K562 (cell line): ENCODE measurements around the gene RIT2. TPM values are rescaled to one million over a fixed set of nuclear protein-coding genes. Genes with fewer than 3 reads are reported as not detected.

Source experiments
- ATAC-seq: fragments of 200-7000 bp; cut with Tn5 transposase; 3 replicates; pipeline ENCODE4 v1.9.1; 2020; ENCODE audit warnings: moderate library complexity
- BruUV-seq: library from RNA; stranded (reverse); fragments of 400-500 nt; replicated peaks from 2 replicates; lab custom pipeline; 2021; lab: Mats Ljungman, UMichigan
- CTCF ChIA-PET: fragments of 300-600 bp; formaldehyde crosslinking; extraction: SDS; loops from one replicate; lab custom pipeline; 2021; ENCODE audit warnings: low intra/inter-chr PET ratio; lab: Yijun Ruan, JAX
- POLR2A ChIA-PET: fragments of 300-600, 350-650 bp; sonication (Branson Sonifier 250); formaldehyde crosslinking; extraction: SDS; loops from one replicate; lab custom pipeline; 2021; ENCODE audit warnings: antibody characterized with exemption, inconsistent platforms; lab: Yijun Ruan, JAX
- DNase-seq, 4 experiments: peaks; one replicate each; pipeline versions ENCODE4 v3.0.0 to v3.0.0-alpha.2; 2011 to 2018; ENCODE audit warnings: low spot score in 3 of 4, mixed read lengths in 3 of 4; ENCODE audit errors: extremely low read depth in 1 of 4
- FAIRE-seq: peaks from 2 replicates; lab custom pipeline; 2011; peaks lifted over from hg19 to GRCh38; lab: Jason Lieb, UNC
- H2AFZ ChIP-seq: 2 replicates; pipeline ENCODE4 v1.6.0; 2011; ENCODE audit warnings: low read depth, low read length, control low read depth, inconsistent platforms
- H3K27ac ChIP-seq: fragments of 200-600 bp; 3 replicates; pipeline ENCODE4 v1.8.0; 2011; ENCODE audit warnings: low read depth, mild to moderate bottlenecking, control low read depth, inconsistent platforms, low read length, moderate library complexity, mixed read lengths; ENCODE audit errors: extremely low read depth
- H3K27me3 ChIP-seq, 2 experiments: fragments of 300-600 bp in 1 of 2; 2 replicates in 1 of 2; 3 replicates in 1 of 2; pipeline versions ENCODE4 v1.6.0 to v1.8.0; 2011; ENCODE audit warnings: inconsistent platforms in 2 of 2, low read length in 2 of 2, mild to moderate bottlenecking in 1 of 2, mixed read lengths in 1 of 2, moderate library complexity in 1 of 2; ENCODE audit not compliant: control insufficient read depth in 2 of 2, insufficient read depth in 2 of 2
- H3K36me3 ChIP-seq: fragments of 300-600 bp; 3 replicates; pipeline ENCODE4 v1.8.0; 2011; ENCODE audit warnings: mild to moderate bottlenecking, low read length, inconsistent platforms; ENCODE audit not compliant: control insufficient read depth, insufficient read depth
- H3K4me1 ChIP-seq, 2 experiments: fragments of 200-600 bp in 1 of 2; replicated peaks in 1 of 2; 2 replicates in 1 of 2; 3 replicates in 1 of 2; pipeline versions ENCODE4 v1.5.1 to v1.8.0; 2011; ENCODE audit warnings: inconsistent platforms in 2 of 2, low read length in 2 of 2, mild to moderate bottlenecking in 1 of 2, mixed read lengths in 1 of 2, moderate library complexity in 1 of 2; ENCODE audit not compliant: control insufficient read depth in 2 of 2, insufficient read depth in 2 of 2
- H3K4me2 ChIP-seq: 2 replicates; pipeline ENCODE4 v1.6.1; 2011; ENCODE audit warnings: low read length, control low read depth, inconsistent platforms, mixed read lengths; ENCODE audit not compliant: insufficient read depth
- H3K4me3 ChIP-seq: fragments of 200-600 bp; sonication (generic), shearing (Covaris generic); 2 replicates; pipeline ENCODE4 v1.5.1; 2016; ENCODE audit warnings: control low read depth, inconsistent platforms
- H3K79me2 ChIP-seq: fragments of 200-600 bp; 3 replicates; pipeline ENCODE4 v1.8.0; 2011; ENCODE audit warnings: low read length, inconsistent platforms; ENCODE audit not compliant: control insufficient read depth, insufficient read depth
- H3K9ac ChIP-seq, 2 experiments: 2 replicates each; pipeline versions ENCODE4 v1.6.0 to v1.6.1; 2011; ENCODE audit warnings: low read depth in 2 of 2, low read length in 2 of 2, control low read depth in 1 of 2, inconsistent platforms in 1 of 2, mild to moderate bottlenecking in 1 of 2, mixed read lengths in 1 of 2; ENCODE audit not compliant: insufficient read depth in 1 of 2
- H3K9me1 ChIP-seq: one replicate; pipeline ENCODE4 v1.6.0; 2011; ENCODE audit warnings: inconsistent platforms, mild to moderate bottlenecking, low read length, moderate library complexity; ENCODE audit not compliant: control insufficient read depth, insufficient read depth
- H3K9me3 ChIP-seq: replicated peaks from 2 replicates; pipeline ENCODE4 v1.5.1; 2011; ENCODE audit warnings: low read depth, low read length, inconsistent platforms; ENCODE audit not compliant: control insufficient read depth, insufficient read depth
- H4K20me1 ChIP-seq: replicated peaks from 2 replicates; pipeline ENCODE4 v1.6.1; 2011; ENCODE audit warnings: low read length, inconsistent platforms, mixed read lengths; ENCODE audit not compliant: control insufficient read depth, insufficient read depth
- BRF2 ChIP-seq: IDR thresholded peaks from 3 replicates; pipeline ENCODE4 v1.6.1; 2011; ENCODE audit warnings: borderline replicate concordance, mild to moderate bottlenecking; ENCODE audit not compliant: insufficient read length, insufficient read depth
- CREB3 ChIP-seq: fragments of 450-650 bp; conservative IDR thresholded peaks from 2 replicates; pipeline ENCODE4 v1.6.1; 2016; ENCODE audit warnings: missing genetic modification characterization, low read depth, mild to moderate bottlenecking, missing compliant biosample characterization, moderate library complexity
- ETV1 ChIP-seq: fragments of 450-650 bp; conservative IDR thresholded peaks from 2 replicates; pipeline ENCODE4 v1.6.1; 2016; ENCODE audit warnings: missing genetic modification characterization, control low read depth, low read depth, missing compliant biosample characterization
- FOXA1 ChIP-seq: fragments of 450-650 bp; IDR thresholded peaks from 2 replicates; pipeline ENCODE4 v1.6.1; 2016; ENCODE audit warnings: mild to moderate bottlenecking, borderline replicate concordance
- KHSRP ChIP-seq: fragments of 450-650 bp; IDR thresholded peaks from 2 replicates; pipeline ENCODE4 v1.6.1; 2017
- LEF1 ChIP-seq: fragments of 450-650 bp; IDR thresholded peaks from 2 replicates; pipeline ENCODE4 v1.6.1; 2016; ENCODE audit warnings: mild to moderate bottlenecking
- MCM2 ChIP-seq: fragments of 450-650 bp; IDR thresholded peaks from 2 replicates; pipeline ENCODE4 v1.6.1; 2017; ENCODE audit warnings: low read depth, mild to moderate bottlenecking
- NR2C2 ChIP-seq, 2 experiments: fragments of 200-800 bp in 1 of 2; sonication (Bioruptor generic) in 1 of 2; sonication (generic) in 1 of 2; formaldehyde crosslinking in 1 of 2; IDR thresholded peaks; 2 replicates each; pipeline versions ENCODE4 v1.6.1 to v1.8.0; 2016 to 2022; ENCODE audit warnings: mild to moderate bottlenecking in 1 of 2, missing compliant biosample characterization in 1 of 2, missing genetic modification characterization in 1 of 2, missing genetic modification reagents in 1 of 2
- NR3C1 ChIP-seq: sonication (generic); formaldehyde crosslinking; IDR thresholded peaks from 2 replicates; pipeline ENCODE4 v1.8.1; 2022; ENCODE audit warnings: missing genetic modification reagents
- PKNOX1 ChIP-seq: fragments of 450-650 bp; IDR thresholded peaks from 2 replicates; pipeline ENCODE4 v1.6.1; 2016
- TAF1 ChIP-seq: IDR thresholded peaks from 2 replicates; pipeline ENCODE4 v1.6.1; 2011; ENCODE audit warnings: mild to moderate bottlenecking, low read length, moderate library complexity; ENCODE audit not compliant: insufficient read depth, control insufficient read depth, severe bottlenecking; ENCODE audit errors: extremely low read depth
- ZKSCAN1 ChIP-seq: fragments of 150-350 bp; IDR thresholded peaks from 2 replicates; pipeline ENCODE4 v1.6.1; 2016; ENCODE audit warnings: low read depth, low read length
- WGBS: fragments of 100-300 bp; shearing (Covaris generic); methylation state at CpG from one replicate; pipeline ENCODE4 v1.1.6; 2016; ENCODE audit warnings: low coverage, mixed read lengths; ENCODE audit not compliant: insufficient coverage; ENCODE audit errors: missing lambda C conversion rate; 5-methylcytosine and 5-hydroxymethylcytosine counted together
- in situ Hi-C: fragments of 300-500 bp; cut with MboI; formaldehyde crosslinking; loops from 4 replicates; pipeline ENCODE4 v1.15.0; 2018; ENCODE audit warnings: inconsistent platforms, mixed read lengths
- intact Hi-C: fragments of 100-400 bp; cut with micrococcal nuclease; formaldehyde crosslinking; loops from 2 replicates; pipeline ENCODE4 v1.14.2; 2022
- polyA plus RNA-seq, 8 experiments: library from polyadenylated mRNA; depleted of rRNA in 4 of 8; stranded (reverse) in 5 of 8; unstranded in 3 of 8; fragments of >200 nt; fragmentation: Nextera tagmentation in 2 of 8; fragmentation: Illumina TruSeq in 1 of 8; extraction: Ambion mirVana in 2 of 8; extraction: Trizol in 1 of 8; gene quantifications; 2 replicates each; pipeline versions ENCODE4 v1.2.1 to v1.2.3, GENCODE V29; 2011 to 2014; ENCODE audit warnings: inconsistent platforms in 1 of 8, missing spikeins in 1 of 8
- total RNA-seq, 7 experiments: library from RNA; depleted of rRNA in 6 of 7; stranded (reverse); fragments of >200 nt in 6 of 7; fragmentation: Illumina TruSeq in 2 of 7; extraction: Trizol in 2 of 7; gene quantifications; 2 replicates each; pipeline versions ENCODE4 v1.2.1 to v1.2.3, GENCODE V29; 2011 to 2021; ENCODE audit warnings: low replicate concordance in 1 of 7
- TF ChIP-seq, protein P1 (sequence below): fragments of 250-450 bp; sonication (Bioruptor Pico); IDR thresholded peaks from 2 replicates; pipeline ENCODE4 v1.9.0; 2021; ENCODE audit warnings: mild to moderate bottlenecking, inconsistent platforms

Gene RIT2
- total and polyA plus RNA-seq, 9 of the 15 experiments (the other 6 are each of a cell fraction or from before 2014, with no cell fraction given), result not detected

DNA sequence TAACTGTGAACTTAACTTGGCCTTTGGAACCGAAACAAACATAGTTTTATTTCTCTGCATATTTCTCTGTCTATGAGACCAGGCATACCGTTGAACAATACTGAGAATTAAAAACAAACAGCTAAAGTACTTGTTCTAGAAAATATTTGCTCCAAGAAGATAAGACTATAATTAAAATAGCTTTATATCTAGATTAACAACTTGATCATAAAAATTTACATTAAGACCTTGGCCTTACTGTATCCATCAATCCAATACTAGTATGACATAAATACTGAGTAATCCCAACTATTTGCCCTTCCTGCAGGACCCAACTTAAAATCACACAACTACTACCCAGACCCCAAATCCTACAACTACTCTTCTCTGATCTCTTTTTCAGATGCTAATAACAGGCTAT lies 260.9 kb downstream of the RIT2 start:
- ChIA-PET CTCF (no interaction called here), POLR2A (no interaction called here)
- Histone ChIP-seq H3K4me2 (no peak overlapping the region), H3K27ac (no peak overlapping the region), H3K79me2 (no peaks in the 10 kb centered on the region), H3K4me3 (no peak overlapping the region), H2AFZ (no peak overlapping the region), H3K9me3 (no peaks in the 10 kb centered on the region), H3K4me1 (no peaks in the 10 kb centered on the region), H4K20me1 (no peaks in the 10 kb centered on the region), H3K36me3 (no peaks in the 10 kb centered on the region), H3K9ac (no peak overlapping the region), H3K9me1 (no peaks in the 10 kb centered on the region), H3K27me3 (no peaks in the 10 kb centered on the region)
- BruUV-seq, result no TSS peak
- WGBS, result 0% methylated on average over 2 of the region's 2 CpGs
- in situ Hi-C loops, result no loop called here
- TF ChIP-seq, protein P1, sequence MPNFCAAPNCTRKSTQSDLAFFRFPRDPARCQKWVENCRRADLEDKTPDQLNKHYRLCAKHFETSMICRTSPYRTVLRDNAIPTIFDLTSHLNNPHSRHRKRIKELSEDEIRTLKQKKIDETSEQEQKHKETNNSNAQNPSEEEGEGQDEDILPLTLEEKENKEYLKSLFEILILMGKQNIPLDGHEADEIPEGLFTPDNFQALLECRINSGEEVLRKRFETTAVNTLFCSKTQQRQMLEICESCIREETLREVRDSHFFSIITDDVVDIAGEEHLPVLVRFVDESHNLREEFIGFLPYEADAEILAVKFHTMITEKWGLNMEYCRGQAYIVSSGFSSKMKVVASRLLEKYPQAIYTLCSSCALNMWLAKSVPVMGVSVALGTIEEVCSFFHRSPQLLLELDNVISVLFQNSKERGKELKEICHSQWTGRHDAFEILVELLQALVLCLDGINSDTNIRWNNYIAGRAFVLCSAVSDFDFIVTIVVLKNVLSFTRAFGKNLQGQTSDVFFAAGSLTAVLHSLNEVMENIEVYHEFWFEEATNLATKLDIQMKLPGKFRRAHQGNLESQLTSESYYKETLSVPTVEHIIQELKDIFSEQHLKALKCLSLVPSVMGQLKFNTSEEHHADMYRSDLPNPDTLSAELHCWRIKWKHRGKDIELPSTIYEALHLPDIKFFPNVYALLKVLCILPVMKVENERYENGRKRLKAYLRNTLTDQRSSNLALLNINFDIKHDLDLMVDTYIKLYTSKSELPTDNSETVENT, result no peak
- no peak for TF ChIP-seq KHSRP
- TF ChIP-seq PKNOX1, result no peak
- no peak for TF ChIP-seq NR2C2 (CRISPR knock-in tag; IDR thresholded peaks at IDR 0.05)
- no peak for TF ChIP-seq NR2C2 (tag; IDR thresholded peaks at IDR 0.05)
- TF ChIP-seq NR3C1 (CRISPR knock-in tag), result no peak
- no peak for TF ChIP-seq MCM2
- TF ChIP-seq LEF1, result no peak
- no peak for TF ChIP-seq ZKSCAN1
- TF ChIP-seq FOXA1, result no peak
- TF ChIP-seq CREB3, result no peak
- TF ChIP-seq ETV1 (tag), result no peak
- no peak for TF ChIP-seq TAF1
- TF ChIP-seq BRF2, result no peak
- FAIRE-seq, result no peak
- intact Hi-C loops, result no loop called here
- ATAC-seq, result no peak
- DNase-seq, result no peak
